HL-60 (cell line): Measurements from ENCODE around the gene UGGT2.

Experiments used
- DNase-seq, 2 experiments: peaks; one replicate each; pipeline ENCODE4 v3.0.0-alpha.2; 2010 to 2020; ENCODE audit warnings: low read depth in 1 of 2, low spot score in 1 of 2
- H3K27ac ChIP-seq: fragments of 250-450 bp; sonication (Bioruptor Pico); replicated peaks from 2 replicates; pipeline ENCODE4 v1.5.1; 2020; ENCODE audit warnings: mild to moderate bottlenecking, moderate library complexity
- H3K27me3 ChIP-seq: fragments of 250-450 bp; sonication (Bioruptor Pico); 2 replicates; pipeline ENCODE4 v1.5.1; 2021; ENCODE audit warnings: mild to moderate bottlenecking, moderate library complexity; ENCODE audit not compliant: insufficient read depth, poor library complexity, severe bottlenecking
- H3K4me3 ChIP-seq: replicated peaks from 2 replicates; pipeline ENCODE4 v1.5.1; 2011; ENCODE audit warnings: mild to moderate bottlenecking, control low read depth, low read length; ENCODE audit not compliant: insufficient read depth
- CTCF ChIP-seq: IDR thresholded peaks from one replicate; pipeline ENCODE4 v1.5.1; 2011; ENCODE audit warnings: low read length, control low read depth, inconsistent platforms; ENCODE audit not compliant: insufficient read depth
- GABPA ChIP-seq: IDR thresholded peaks from 2 replicates; pipeline ENCODE4 v1.6.1; 2012; ENCODE audit warnings: low read depth
- POLR2AphosphoS5 ChIP-seq: IDR thresholded peaks from 2 replicates; pipeline ENCODE4 v1.6.1; 2012; ENCODE audit warnings: low read depth
- REST ChIP-seq: IDR thresholded peaks from 2 replicates; pipeline ENCODE4 v1.6.1; 2012; ENCODE audit warnings: low read depth; ENCODE audit not compliant: insufficient replicate concordance
- SPI1 ChIP-seq: IDR thresholded peaks from 2 replicates; pipeline ENCODE4 v1.6.1; 2012; ENCODE audit warnings: low read depth, mild to moderate bottlenecking, borderline replicate concordance

The UGGT2 gene

GRCh38 chr13:95833126-95833525 is 220.1 kb downstream of the UGGT2 start:
- Histone ChIP-seq H3K27ac (no peak overlapping the region), H3K4me3 (no peak overlapping the region), H3K27me3 (no peaks in the 10 kb centered on the region)
- TF ChIP-seq POLR2AphosphoS5 (no peak), CTCF (no peak), REST (no peak), GABPA (no peak), SPI1 (no peak)
- DNase-seq = no peak

- TF ChIP-seq POLR2AphosphoS5 (no peak), SPI1 (peak; percentile 73), CTCF (no peak), REST (no peak), GABPA (no peak)
- no peak overlapping the region for H3K27ac ChIP-seq
- H3K4me3 ChIP-seq = no peak overlapping the region
- DNase-seq = no peak
- no peaks in the 10 kb centered on the region for H3K27me3 ChIP-seq
These were observed 230.9 kb downstream of the UGGT2 start for GRCh38 chr13:95822303-95822702.

- H3K4me3 ChIP-seq = no peak overlapping the region
- no peaks in the 10 kb centered on the region for H3K27me3 ChIP-seq
- TF ChIP-seq REST (no peak), POLR2AphosphoS5 (no peak), CTCF (no peak), GABPA (no peak), SPI1 (no peak)
- no peak overlapping the region for H3K27ac ChIP-seq
- DNase-seq = no peak
These were observed 238.7 kb downstream of the UGGT2 start for GRCh38 chr13:95814495-95814894.
